Epithelial cell of proximal tubule (primary cell): Measurements from ENCODE around the gene FXYD6. TPM values are rescaled to one million over a fixed set of nuclear protein-coding genes. Genes with fewer than 3 reads are reported as not detected.

Experiments used
- DNase-seq: peaks from one replicate; pipeline ENCODE4 v3.0.0-alpha.2; 2011; ENCODE audit warnings: low read depth
- H3K4me3 ChIP-seq: 2 replicates; pipeline ENCODE4 v1.5.1; 2011; ENCODE audit warnings: low read depth, mild to moderate bottlenecking, low read length
- total RNA-seq: library from RNA; depleted of rRNA; stranded (reverse); fragments of >200 nt; gene quantifications from 2 replicates; pipeline ENCODE4 v1.2.3, GENCODE V29; 2015
- TF ChIP-seq, protein P1 (sequence below): conservative IDR thresholded peaks from 2 replicates; pipeline ENCODE4 v1.5.1; 2012; ENCODE audit warnings: low read depth, mild to moderate bottlenecking, low read length

Gene FXYD6
- total RNA-seq, 1 donor from 2014 or later: 71.2 TPM

DNA sequence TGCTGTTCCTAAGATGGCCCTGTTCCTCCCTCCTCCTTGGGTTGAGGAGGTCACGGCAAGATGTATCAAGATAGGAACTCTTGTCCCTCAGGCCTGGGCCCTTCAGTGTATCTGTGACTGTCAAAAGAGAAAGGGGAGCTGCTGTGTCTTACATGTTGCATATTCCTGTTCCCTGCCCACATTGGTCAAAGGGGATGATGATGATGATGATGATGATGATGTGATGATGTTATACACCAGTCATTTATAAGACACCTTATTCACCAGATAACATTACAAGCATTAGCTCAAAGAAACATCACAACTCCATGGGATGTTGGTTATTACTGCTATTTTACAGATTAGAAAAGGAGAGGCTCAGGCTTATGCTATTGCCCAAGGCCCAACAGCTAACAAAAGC, 13.7 kb downstream of the FXYD6 start:
- H3K4me3 ChIP-seq: no peak overlapping the region
- TF ChIP-seq, protein P1, sequence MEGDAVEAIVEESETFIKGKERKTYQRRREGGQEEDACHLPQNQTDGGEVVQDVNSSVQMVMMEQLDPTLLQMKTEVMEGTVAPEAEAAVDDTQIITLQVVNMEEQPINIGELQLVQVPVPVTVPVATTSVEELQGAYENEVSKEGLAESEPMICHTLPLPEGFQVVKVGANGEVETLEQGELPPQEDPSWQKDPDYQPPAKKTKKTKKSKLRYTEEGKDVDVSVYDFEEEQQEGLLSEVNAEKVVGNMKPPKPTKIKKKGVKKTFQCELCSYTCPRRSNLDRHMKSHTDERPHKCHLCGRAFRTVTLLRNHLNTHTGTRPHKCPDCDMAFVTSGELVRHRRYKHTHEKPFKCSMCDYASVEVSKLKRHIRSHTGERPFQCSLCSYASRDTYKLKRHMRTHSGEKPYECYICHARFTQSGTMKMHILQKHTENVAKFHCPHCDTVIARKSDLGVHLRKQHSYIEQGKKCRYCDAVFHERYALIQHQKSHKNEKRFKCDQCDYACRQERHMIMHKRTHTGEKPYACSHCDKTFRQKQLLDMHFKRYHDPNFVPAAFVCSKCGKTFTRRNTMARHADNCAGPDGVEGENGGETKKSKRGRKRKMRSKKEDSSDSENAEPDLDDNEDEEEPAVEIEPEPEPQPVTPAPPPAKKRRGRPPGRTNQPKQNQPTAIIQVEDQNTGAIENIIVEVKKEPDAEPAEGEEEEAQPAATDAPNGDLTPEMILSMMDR: no peak
- no peak for DNase-seq

DNA sequence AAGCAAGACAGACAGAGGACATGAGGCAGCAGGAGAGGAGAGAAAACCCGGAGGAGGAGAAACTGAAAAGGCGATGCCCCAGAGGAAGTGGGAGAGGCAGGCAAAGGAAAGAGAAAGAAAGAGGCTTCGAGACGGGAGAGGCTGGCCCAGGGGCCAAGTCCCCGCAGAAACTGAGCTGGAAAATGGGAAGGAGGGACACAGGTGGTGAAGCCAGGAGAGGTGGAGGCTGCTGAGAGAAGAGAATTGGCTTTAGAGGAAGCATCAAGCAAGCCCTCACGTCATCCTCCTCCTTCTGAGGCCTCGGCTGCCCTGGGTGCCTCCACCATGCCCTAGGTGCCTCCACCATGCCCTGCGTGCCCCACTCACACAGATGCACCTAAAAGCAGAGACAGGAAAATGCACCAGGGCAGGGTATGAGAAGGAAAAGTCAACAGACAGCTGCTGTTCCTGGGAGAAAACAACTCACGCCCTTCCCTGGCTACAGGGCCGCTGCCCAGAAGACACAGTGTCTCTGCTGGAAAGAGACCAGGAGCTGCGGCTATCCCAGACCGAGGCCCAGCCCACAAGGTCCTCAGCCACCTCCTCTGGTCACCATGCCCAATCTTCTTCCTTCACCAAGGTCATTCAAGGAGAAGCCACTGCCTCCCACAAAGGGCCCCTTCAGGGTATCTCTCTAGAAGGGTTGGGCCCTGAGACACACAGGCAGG, 14.3 kb downstream of the FXYD6 start:
- TF ChIP-seq, protein P1: no peak
- no peak overlapping the region for H3K4me3 ChIP-seq
- no peak for DNase-seq

DNA sequence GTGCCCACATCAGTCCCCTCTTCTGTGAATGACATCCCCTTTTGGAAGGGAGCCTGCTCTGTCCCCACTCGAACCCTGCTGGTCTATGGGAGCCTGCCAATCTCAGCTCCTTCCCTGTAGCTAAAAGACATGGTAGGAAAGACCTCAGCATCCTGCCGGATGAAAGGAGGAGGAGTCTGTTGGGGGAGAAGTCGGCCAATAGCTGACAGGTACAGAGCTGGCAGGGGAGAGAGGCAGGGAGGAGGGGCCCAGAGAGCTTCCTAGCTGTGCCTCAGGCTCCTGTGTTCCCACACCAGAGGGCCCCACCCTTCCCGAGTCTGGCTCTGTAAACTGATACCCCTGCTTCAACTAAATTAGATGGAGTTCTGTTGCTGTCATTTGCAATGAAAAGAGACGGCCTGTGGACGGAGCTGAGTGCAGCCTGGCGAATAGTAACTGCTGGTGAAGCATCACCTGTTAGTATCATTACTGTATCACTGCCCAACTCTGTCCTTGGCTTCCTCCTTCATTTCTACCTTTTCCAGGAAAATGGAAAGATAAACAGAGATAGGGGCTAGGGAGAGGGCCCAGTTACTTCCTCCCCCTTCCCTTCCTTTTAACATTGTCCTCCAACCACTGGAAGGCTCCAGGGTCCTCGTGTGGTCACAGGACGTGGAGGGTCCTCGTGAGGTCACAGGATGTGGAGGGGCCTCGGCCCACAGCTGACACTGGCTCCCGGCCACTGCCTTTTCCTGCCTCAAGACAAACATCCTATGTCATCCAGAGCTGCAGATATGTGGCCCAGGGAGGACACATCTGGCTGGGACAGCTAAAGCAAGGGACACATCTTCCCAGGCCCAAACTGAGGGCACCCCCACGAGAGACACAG, 15.1 kb downstream of the FXYD6 start:
- DNase-seq: no peak
- no peak overlapping the region for H3K4me3 ChIP-seq
- TF ChIP-seq, protein P1: no peak

DNA sequence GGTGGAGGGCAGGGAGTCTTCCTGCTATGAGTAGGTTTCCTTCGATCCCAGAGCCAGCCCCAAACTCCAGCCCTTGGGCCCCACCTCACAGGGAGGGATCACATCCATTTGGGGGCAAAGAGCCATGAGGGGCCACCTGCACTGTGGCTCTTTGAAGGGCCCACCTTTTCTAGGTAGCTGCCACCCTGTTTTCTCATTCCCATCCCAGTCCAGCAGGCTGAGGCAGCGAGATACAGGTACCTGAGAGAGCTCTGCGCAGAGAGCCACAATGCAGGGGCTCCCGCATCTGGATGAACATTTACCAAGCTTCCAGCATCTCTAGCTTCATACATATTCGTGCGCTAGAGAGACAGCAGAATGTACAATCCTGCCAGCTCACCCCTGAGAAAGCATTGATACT, 16.3 kb downstream of the FXYD6 start:
- DNase-seq: no peak
- H3K4me3 ChIP-seq: no peak overlapping the region
- TF ChIP-seq, protein P1: no peak

DNA sequence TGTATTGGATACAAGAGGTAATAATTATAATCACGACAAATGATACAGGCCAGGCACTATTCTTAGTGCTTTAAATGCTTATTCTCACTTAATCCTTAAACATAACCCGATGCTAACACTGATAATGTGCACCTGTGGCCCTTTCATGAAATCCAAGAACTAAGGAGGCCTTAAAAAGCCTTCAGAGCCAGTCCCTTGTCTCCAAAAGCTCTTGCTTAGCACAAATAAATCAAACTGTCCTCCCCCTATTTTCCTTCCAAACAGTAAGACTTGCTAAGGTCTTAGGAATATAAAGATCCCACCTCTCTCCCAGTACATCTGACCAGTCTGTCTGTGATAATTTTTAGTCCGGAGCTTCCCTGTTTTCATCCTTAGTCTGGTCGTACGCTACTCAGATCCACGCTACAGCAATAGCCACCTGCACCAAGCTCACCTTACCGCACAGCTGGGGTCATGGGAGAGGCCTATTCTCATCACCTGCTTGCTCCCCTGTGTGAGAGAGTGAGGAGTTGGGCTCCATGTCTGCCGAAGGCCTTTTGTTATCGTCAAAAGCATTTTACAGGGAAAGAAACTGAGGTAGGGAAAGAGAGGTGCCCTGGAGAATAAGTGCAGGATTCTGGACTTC, 16.9 kb downstream of the FXYD6 start:
- no peak for DNase-seq
- TF ChIP-seq, protein P1: no peak
- no peak overlapping the region for H3K4me3 ChIP-seq

DNA sequence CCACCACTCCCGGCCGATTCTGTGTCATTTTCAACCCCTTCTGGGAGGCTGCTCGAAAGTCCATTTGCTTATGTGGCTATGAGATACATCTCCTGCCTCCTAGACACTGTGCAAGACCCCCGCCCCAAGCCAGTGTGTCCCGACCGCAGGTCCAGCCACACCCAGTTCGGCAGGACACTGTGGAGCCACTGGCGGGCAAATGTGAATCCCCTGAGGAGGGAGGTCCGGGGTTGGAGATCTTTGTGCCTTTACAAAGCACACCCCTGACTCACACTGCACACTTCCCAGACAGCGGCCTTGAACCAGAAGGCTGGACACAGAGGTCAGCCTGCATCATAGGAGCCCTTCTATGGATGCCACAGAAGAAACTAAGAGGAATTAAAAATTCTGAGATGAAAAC, 17.4 kb downstream of the FXYD6 start:
- DNase-seq: no peak
- TF ChIP-seq, protein P1: no peak
- H3K4me3 ChIP-seq: no peak overlapping the region
